NB4 (cell line): ENCODE data around the gene TPST1.

Experiments used
- DNase-seq: peaks from one replicate; pipeline ENCODE4 v3.0.0; 2010; ENCODE audit warnings: low read depth
- H3K4me3 ChIP-seq: one replicate; pipeline ENCODE4 v1.5.1; 2011; ENCODE audit warnings: mild to moderate bottlenecking, low read depth, low read length, moderate library complexity
- CTCF ChIP-seq: IDR thresholded peaks from one replicate; pipeline ENCODE4 v1.5.1; 2012; ENCODE audit warnings: low read depth, low read length
- MAX ChIP-seq: IDR thresholded peaks from 2 replicates; pipeline ENCODE4 v1.6.1; 2011; ENCODE audit warnings: low read depth, low read length
- MYC ChIP-seq: IDR thresholded peaks from 2 replicates; pipeline ENCODE4 v1.6.1; 2011; ENCODE audit warnings: low read depth, low read length
- POLR2A ChIP-seq: IDR thresholded peaks from 2 replicates; pipeline ENCODE4 v1.6.1; 2011; ENCODE audit warnings: mild to moderate bottlenecking; ENCODE audit not compliant: insufficient read length; ENCODE audit errors: extremely low read depth

The TPST1 gene

DNA sequence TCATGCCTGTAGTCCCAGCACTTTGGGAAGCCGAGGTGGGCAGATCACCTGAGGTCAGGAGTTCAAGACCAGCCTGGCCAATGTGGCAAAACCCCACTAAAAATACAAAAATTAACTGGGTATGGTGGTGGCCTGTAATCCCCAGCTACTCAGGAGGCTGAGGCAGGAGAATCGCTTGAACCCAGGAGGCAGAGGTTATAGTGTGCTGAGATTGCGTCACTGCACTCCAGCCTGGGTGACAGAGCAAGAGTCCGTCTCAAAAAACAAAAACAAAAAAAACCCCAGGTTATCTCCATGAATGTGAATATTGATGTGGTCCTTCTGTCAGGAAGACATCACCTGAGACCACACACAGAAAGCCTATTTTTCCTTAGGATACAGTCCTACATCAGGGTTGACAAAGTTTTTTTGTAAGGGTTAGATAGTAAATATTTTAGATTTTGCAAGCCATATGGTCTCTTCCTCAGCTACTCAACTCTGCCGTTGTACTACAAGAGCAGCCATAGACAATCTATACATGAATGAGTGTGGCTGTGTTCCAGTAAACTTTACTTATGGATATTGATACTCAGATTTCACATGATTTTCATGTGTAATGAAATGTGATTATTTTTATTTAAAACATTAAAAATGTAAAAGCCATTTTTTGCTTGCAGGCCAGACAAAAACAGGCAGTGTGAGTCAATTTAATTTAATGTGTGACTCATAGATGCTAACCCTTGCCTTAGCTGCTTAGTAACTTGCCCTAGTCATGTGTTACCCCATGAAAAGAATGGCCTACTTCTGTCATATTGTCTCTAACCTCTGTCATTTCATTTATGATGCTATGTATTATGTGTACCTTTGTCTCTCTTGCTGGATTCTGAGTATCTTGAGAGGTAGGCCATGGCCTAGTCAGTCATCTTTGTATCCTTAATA, 78.1 kb downstream of the TPST1 start:
- peak; percentile 59 for DNase-seq
- TF ChIP-seq MAX, result no peak
- no peak for TF ChIP-seq MYC
- no peak for TF ChIP-seq CTCF
- no peak overlapping the region for H3K4me3 ChIP-seq

DNA sequence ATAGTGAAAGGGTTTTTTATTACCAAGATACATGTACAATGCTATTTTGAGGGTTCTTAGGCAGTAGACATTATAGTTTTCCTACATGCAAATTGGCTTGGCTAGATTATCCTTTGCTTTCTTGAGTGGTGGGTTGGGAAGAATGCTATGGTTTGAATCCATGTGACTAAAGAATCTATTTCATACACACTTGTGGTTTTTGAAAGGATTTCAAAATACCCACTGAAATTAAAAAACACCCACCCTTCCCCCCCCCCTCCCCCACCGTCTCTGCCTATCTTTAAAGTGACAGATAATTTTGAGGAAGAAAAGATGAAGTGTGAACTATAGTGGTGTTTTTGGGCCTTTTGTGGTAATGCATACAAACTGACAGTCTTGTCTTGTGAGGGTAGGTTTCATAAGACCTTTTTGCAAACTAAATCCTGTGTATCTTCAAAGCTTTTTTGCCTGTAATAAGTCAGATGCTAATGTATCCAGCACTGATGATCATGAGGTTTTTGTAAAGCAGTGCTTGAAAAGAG, 90.9 kb downstream of the TPST1 start:
- peak; percentile 89 for DNase-seq
- H3K4me3 ChIP-seq, result no peak overlapping the region

DNA sequence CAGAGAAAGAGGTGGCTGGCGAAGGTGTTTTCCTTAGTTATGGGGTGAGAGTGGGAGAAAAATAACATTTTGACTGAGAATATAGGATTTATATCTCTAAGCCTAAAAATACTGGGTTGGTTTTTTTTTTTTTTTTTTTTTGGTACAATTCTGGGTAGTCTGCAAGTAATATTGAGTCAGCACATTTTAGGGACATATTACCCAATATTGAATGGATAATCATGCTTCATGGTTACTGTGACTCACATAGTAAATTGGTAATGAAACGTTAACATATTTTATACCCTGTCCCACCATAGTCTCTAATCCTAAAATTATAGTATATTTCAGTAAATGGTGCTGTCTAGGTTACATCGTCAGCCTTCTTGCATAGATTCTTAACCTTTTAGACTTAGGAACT, 91.4 kb downstream of the TPST1 start:
- TF ChIP-seq POLR2A, result no peak
- no peak for TF ChIP-seq MYC
- no peak for TF ChIP-seq MAX
- no peak for TF ChIP-seq CTCF
- no peak overlapping the region for H3K4me3 ChIP-seq

More for the DNA sequence above, 90.9 kb downstream of the TPST1 start:
- TF ChIP-seq POLR2A (no peak), MAX (peak; percentile 31; the same call in 1 of the 2 replicates), MYC (peak; percentile 61; the same call in 1 of the 2 replicates)

DNA sequence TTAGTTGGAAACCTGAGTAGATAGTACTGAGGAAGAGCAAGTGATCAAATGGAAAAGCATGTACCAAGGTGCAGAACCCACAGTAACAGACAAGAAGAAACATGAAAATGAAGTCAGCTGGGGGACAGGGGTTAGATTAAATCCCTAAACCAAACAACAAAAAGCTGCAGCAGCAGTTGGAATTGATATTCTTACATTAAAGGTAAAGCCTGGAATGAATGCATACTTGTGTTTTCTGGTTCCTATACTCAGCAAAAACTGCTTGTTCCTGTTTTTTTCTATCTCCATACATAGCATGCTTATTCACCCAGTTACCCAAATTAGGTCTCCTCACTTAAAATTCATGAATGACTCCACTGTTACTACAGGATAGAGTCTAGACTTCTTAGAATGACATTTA, 92.4 kb downstream of the TPST1 start:
- DNase-seq, result peak; percentile 34

More for the DNA sequence above, 91.4 kb downstream of the TPST1 start:
- peak; percentile 51 for DNase-seq

DNA sequence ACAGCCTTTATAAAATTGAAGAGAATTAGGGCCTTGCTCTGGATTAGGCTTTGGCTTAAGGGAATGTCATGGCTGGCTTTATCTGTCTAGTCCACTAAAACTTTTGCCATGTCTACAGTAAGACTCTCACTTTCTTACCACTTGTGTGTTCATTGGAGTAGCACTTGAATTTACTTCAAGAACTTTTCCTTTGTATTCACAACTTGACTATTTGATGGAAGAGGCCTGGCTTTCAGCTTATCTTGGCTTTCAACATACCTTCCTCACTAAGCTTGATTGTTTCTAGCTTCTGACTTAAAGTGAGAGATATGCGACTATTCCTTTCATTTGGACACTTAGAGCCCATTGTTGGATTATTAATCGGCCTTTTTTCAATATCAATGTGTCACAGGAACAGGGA, 96.1 kb downstream of the TPST1 start:
- no peak overlapping the region for H3K4me3 ChIP-seq
- DNase-seq, result no peak
- TF ChIP-seq CTCF (no peak), MAX (no peak), POLR2A (no peak), MYC (no peak)

More for the DNA sequence above, 92.4 kb downstream of the TPST1 start:
- TF ChIP-seq MAX (no peak), MYC (no peak), POLR2A (no peak), CTCF (no peak)
- no peak overlapping the region for H3K4me3 ChIP-seq

GRCh38 chr7:66301737-66302136, 96.6 kb downstream of the TPST1 start:
- DNase-seq, result peak; percentile 85
- TF ChIP-seq MAX, result peak; percentile 62
- peak; percentile 47; the same call in 1 of the 2 replicates for TF ChIP-seq MYC
- no peak for TF ChIP-seq POLR2A
- no peak overlapping the region for H3K4me3 ChIP-seq
